ENCODE results near the gene WDR91.
A peak's percentile ranks its signal among the peaks of the same experiment; 100 is the strongest.

DNA sequence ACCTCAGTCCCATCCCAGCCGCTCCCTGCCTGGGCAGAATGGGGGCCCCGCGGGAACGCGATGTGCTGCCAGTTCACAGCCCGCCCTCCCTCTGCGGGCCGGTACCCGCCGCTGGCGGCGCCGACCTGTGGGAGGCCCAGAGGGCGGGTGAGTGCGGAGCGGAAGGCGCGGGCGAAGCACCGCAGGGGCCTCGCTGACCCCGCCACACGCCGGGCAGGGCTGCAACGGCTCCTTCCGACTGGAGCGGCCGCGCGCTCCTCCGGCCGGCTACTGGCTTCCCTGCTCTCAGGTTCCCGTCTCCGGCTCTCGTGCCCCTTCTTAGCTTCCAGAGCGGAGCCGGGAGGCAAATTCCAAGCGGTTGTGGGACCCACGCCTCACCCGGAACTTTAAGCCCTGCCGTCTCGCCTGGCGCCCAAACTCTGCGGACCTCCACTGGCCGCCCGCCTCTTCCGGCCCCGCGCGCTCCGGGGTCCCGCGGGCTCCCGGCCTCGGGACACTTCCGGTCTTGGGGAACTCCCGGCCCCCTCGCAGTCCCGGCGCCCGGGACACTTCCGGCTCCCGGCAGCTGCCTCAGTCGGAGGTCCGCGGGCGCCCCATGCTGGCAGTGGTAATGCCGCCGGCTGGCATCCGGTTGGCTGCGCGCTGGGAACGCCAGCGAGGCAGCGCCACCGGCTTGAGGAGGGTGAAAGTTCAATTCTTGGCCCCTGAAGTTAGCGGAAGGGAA lies 40.9 kb downstream of the WDR91 start, which contains the start of gene CYREN:
- TF ChIP-seq, protein P1, sequence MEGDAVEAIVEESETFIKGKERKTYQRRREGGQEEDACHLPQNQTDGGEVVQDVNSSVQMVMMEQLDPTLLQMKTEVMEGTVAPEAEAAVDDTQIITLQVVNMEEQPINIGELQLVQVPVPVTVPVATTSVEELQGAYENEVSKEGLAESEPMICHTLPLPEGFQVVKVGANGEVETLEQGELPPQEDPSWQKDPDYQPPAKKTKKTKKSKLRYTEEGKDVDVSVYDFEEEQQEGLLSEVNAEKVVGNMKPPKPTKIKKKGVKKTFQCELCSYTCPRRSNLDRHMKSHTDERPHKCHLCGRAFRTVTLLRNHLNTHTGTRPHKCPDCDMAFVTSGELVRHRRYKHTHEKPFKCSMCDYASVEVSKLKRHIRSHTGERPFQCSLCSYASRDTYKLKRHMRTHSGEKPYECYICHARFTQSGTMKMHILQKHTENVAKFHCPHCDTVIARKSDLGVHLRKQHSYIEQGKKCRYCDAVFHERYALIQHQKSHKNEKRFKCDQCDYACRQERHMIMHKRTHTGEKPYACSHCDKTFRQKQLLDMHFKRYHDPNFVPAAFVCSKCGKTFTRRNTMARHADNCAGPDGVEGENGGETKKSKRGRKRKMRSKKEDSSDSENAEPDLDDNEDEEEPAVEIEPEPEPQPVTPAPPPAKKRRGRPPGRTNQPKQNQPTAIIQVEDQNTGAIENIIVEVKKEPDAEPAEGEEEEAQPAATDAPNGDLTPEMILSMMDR (IDR thresholded peaks at IDR 0.05; ENCODE audit: borderline replicate concordance, extremely low read depth, low read length, poor library complexity, severe bottlenecking), result peak; percentile 88
- no peak for TF ChIP-seq EZH2 (IDR thresholded peaks at IDR 0.05; ENCODE audit: borderline replicate concordance, low read depth, low read length, severe bottlenecking)
